ENCODE results near the gene CTNNA1. TPM values are rescaled to one million over a fixed set of nuclear protein-coding genes. Genes with fewer than 3 reads are reported as not detected.

Gene CTNNA1
- total and polyA plus RNA-seq, 2 of the 8 experiments (the other 6 are each of a cell fraction or from before 2014, with no cell fraction given) = 115 to 349 TPM

DNA sequence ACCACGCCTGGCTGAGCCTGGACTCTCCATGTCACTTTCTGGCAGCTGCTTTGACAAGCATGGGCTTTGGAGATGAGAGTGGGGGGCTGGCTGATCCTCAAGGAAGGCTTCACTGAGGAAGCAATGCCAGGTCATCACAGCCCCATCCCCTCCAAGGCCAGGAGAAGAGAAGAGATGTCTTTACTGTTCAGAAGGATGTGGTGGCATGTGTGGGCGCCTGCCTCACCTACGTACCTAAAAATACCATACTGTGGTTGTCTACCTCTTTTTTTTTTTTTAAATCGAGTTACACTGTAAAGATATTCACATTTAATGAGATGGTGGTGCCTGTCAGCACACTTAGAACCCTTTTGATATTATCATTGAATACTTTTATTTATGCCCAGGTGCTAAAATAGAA is 26.4 kb upstream of the CTNNA1 start:
- Histone ChIP-seq H2BK20ac (ENCODE audit: low read length) (no peak overlapping the region; the same call in 1 of the 2 replicates), H3K14ac (ENCODE audit: insufficient read length) (no peak overlapping the region), H3K27me3 (replicated peaks in 1 of 4; ENCODE audit: control insufficient read depth in 3 of 4, extremely low read depth in 1 of 4, insufficient read depth in 3 of 4, low read length in 3 of 4) (no peaks in the 10 kb centered on the region), H3K18ac (ENCODE audit: extremely low read depth, low read length) (no peak overlapping the region), H2BK5ac (ENCODE audit: low read depth, low read length) (no peak overlapping the region), H3K23me2 (ENCODE audit: low read depth, low read length) (0 out of 2 replicates have a peak, but pooled peaks cover 2% of the 10 kb centered on the region), H3K56ac (replicated peaks; ENCODE audit: insufficient read length, low read depth, low read length) (no peak overlapping the region), H3K36me3 (ENCODE audit: control insufficient read depth in 2 of 4, insufficient read depth in 4 of 4, low read length in 3 of 4) (no peaks in the 10 kb centered on the region), H2AFZ (ENCODE audit: low read length) (no peak overlapping the region), H3K9me3 (ENCODE audit: insufficient read depth in 2 of 2, low read depth in 1 of 2, low read length in 1 of 2) (no peaks in the 10 kb centered on the region), H3K4me3 (ENCODE audit: extremely low read depth in 1 of 4, insufficient read depth in 2 of 4, low read depth in 3 of 4, low read length in 4 of 4) (no peak overlapping the region), H3K79me1 (ENCODE audit: low read depth, low read length) (0 out of 2 replicates have a peak, but pooled peaks cover 2% of the 10 kb centered on the region), H4K91ac (replicated peaks; ENCODE audit: insufficient read length, low read length) (no peak overlapping the region), H3K9ac (replicated peaks in 1 of 4; ENCODE audit: extremely low read depth in 1 of 4, low read depth in 3 of 4, low read length in 3 of 4) (no peak overlapping the region), H4K5ac (ENCODE audit: insufficient read length, low read depth, low read length) (no peak overlapping the region), H3K79me2 (ENCODE audit: control insufficient read depth in 1 of 2, insufficient read depth in 2 of 2, low read length in 2 of 2) (no peaks in the 10 kb centered on the region), H3K4me1 (replicated peaks in 1 of 4; ENCODE audit: control insufficient read depth in 3 of 4, insufficient read depth in 4 of 4, low read length in 3 of 4) (peaks cover 13 to 26% (median 20%) of the 10 kb centered on the region in 4 experiments), H2BK15ac (ENCODE audit: low read length) (no peak overlapping the region), H3K4me2 (ENCODE audit: insufficient read depth in 1 of 2, low read depth in 2 of 2, low read length in 2 of 2) (no peak overlapping the region), H3K27ac (ENCODE audit: low read depth, low read length) (no peak overlapping the region), H4K8ac (ENCODE audit: extremely low read depth, insufficient read depth, low read length) (no peak overlapping the region), H3K4ac (replicated peaks; ENCODE audit: insufficient read length, low read depth, low read length) (no peak overlapping the region), H2AK5ac (ENCODE audit: low read depth, low read length) (no peak overlapping the region), H4K20me1 (replicated peaks in 1 of 2; ENCODE audit: control insufficient read depth in 1 of 2, insufficient read depth in 2 of 2, low read length in 2 of 2) (no peaks in the 10 kb centered on the region), H3K23ac (ENCODE audit: insufficient read length) (no peak overlapping the region), H2BK12ac (ENCODE audit: low read depth, low read length) (peak overlapping the region; percentile 77; the same call in 1 of the 2 replicates), H2BK120ac (replicated peaks; ENCODE audit: low read depth, low read length) (no peak overlapping the region)
- DNase-seq (ENCODE audit: low read depth in 1 of 2, low spot score in 2 of 2) (no peak), FAIRE-seq (no peak)
- ChIA-PET POLR2A (ENCODE audit: partially characterized antibody) (interaction anchor here (1.3 to 2.4 kb wide), 2 partner anchors 10 to 14 kb away, joined by 3 to 7 read pairs; no protein-coding TSS in a partner anchor), CTCF (ENCODE audit: partially characterized antibody) (interaction anchor here (0.6 to 2.6 kb wide), 7 partner anchors 9 to 836 kb away, joined by 3 to 22 read pairs (median 3); no protein-coding TSS in a partner anchor)
- TF ChIP-seq POU5F1 (IDR thresholded peaks at IDR 0.05; ENCODE audit: low read depth, low read length) (no peak), BCL11A (IDR thresholded peaks at IDR 0.05; ENCODE audit: low read depth in 2 of 2, low read length in 2 of 2) (no peak), ASH2L (IDR thresholded peaks at IDR 0.05; ENCODE audit: low read length) (no peak), JUND (IDR thresholded peaks at IDR 0.05; ENCODE audit: low read length) (no peak), EZH2 (IDR thresholded peaks at IDR 0.05; ENCODE audit: low read depth, low read length, severe bottlenecking) (no peak), KDM1A (IDR thresholded peaks at IDR 0.05; ENCODE audit: borderline replicate concordance, low read length) (no peak)
- TF ChIP-seq, protein P1, sequence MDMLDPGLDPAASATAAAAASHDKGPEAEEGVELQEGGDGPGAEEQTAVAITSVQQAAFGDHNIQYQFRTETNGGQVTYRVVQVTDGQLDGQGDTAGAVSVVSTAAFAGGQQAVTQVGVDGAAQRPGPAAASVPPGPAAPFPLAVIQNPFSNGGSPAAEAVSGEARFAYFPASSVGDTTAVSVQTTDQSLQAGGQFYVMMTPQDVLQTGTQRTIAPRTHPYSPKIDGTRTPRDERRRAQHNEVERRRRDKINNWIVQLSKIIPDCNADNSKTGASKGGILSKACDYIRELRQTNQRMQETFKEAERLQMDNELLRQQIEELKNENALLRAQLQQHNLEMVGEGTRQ (IDR thresholded peaks at IDR 0.05; ENCODE audit: low read length) = no peak
- WGBS, 2 experiments (ENCODE audit: extremely low coverage in 1 of 2, insufficient coverage in 1 of 2, insufficient read length in 1 of 2, insufficient replicate concordance in 2 of 2, low coverage in 1 of 2, low lambda C conversion rate in 2 of 2, missing lambda C conversion rate in 1 of 2) = 95% methylated on average over 4 of the region's 4 CpGs; no CpG with 5 or more reads in 1 of the 2 experiments
